Erythroblast (primary cell): ENCODE measurements around the gene SRRM3.

Experiments used
- GATA1 ChIP-seq: IDR thresholded peaks from 2 replicates; pipeline ENCODE4 v1.6.1; 2011; ENCODE audit warnings: low read depth, mild to moderate bottlenecking, control low read depth, low read length, moderate library complexity
- POLR2A ChIP-seq: IDR thresholded peaks from 2 replicates; pipeline ENCODE4 v1.6.1; 2011; ENCODE audit warnings: mild to moderate bottlenecking, low read length

GRCh38 chr7:76267107-76267893 lies 65.6 kb downstream of the SRRM3 start:
- no peak for TF ChIP-seq POLR2A
- TF ChIP-seq GATA1 = no peak
